Endodermal cell (in vitro differentiated cells): Measurements from ENCODE around the gene CAP1. TPM values are rescaled to one million over a fixed set of nuclear protein-coding genes. Genes with fewer than 3 reads are reported as not detected.

Experiments used
- DNase-seq: peaks from one replicate; pipeline ENCODE4 v3.0.0-alpha.2; 2017
- H3K27ac ChIP-seq: 2 replicates; pipeline ENCODE4 v1.5.1; 2013; ENCODE audit warnings: mild to moderate bottlenecking, low read depth, low read length, moderate library complexity
- H3K27me3 ChIP-seq: 2 replicates; pipeline ENCODE4 v1.6.1; 2013; ENCODE audit warnings: mild to moderate bottlenecking, low read length, moderate library complexity; ENCODE audit not compliant: insufficient read depth, control insufficient read depth, poor library complexity, severe bottlenecking
- H3K36me3 ChIP-seq: 2 replicates; pipeline ENCODE4 v1.7.0; 2013; ENCODE audit warnings: mild to moderate bottlenecking, low read length, moderate library complexity; ENCODE audit not compliant: control insufficient read depth, insufficient read depth
- H3K4me1 ChIP-seq: one replicate; pipeline ENCODE4 v1.7.0; 2013; ENCODE audit warnings: low read length; ENCODE audit not compliant: control insufficient read depth, insufficient read depth
- H3K4me3 ChIP-seq: 2 replicates; pipeline ENCODE4 v1.5.1; 2013; ENCODE audit warnings: mild to moderate bottlenecking, low read length, moderate library complexity
- H3K9ac ChIP-seq: 2 replicates; pipeline ENCODE4 v1.6.1; 2013; ENCODE audit warnings: mild to moderate bottlenecking, low read length, moderate library complexity; ENCODE audit not compliant: poor library complexity, severe bottlenecking; ENCODE audit errors: extremely low read depth
- H3K9me3 ChIP-seq: 2 replicates; pipeline ENCODE4 v1.6.1; 2013; ENCODE audit warnings: mild to moderate bottlenecking, low read length, moderate library complexity; ENCODE audit not compliant: control insufficient read depth
- H3K27ac Mint-ChIP-seq: 2 replicates; pipeline ENCODE4 v1.8.0; 2020; ENCODE audit warnings: mixed read lengths
- H3K27me3 Mint-ChIP-seq: 2 replicates; pipeline ENCODE4 v1.8.0; 2021; ENCODE audit warnings: mild to moderate bottlenecking, mixed read lengths; ENCODE audit not compliant: insufficient read depth
- H3K36me3 Mint-ChIP-seq: 2 replicates; pipeline ENCODE4 v1.8.0; 2020; ENCODE audit warnings: low read depth, mixed read lengths
- H3K4me1 Mint-ChIP-seq: 2 replicates; pipeline ENCODE4 v1.8.0; 2020; ENCODE audit warnings: mixed read lengths
- H3K4me3 Mint-ChIP-seq: 2 replicates; pipeline ENCODE4 v1.8.0; 2020; ENCODE audit warnings: mild to moderate bottlenecking, moderate library complexity, mixed read lengths
- H3K9me3 Mint-ChIP-seq: 2 replicates; pipeline ENCODE4 v1.8.0; 2020; ENCODE audit warnings: mild to moderate bottlenecking, mixed read lengths
- CTCF ChIP-seq: fragments of 200-600 bp; sonication (generic); conservative IDR thresholded peaks from 2 replicates; pipeline ENCODE4 v1.5.0; 2021; ENCODE audit warnings: antibody characterized with exemption, mild to moderate bottlenecking
- WGBS, 2 experiments: methylation state at CpG; one replicate each; pipeline versions ENCODE4 v1.1.5 to v1.1.7; 2013; ENCODE audit warnings: missing lambda C conversion rate in 2 of 2, mixed read lengths in 1 of 2; ENCODE audit not compliant: insufficient coverage in 1 of 2, insufficient read length in 1 of 2; 5-methylcytosine and 5-hydroxymethylcytosine counted together
- total RNA-seq, 2 donors: library from RNA; stranded (reverse); fragmentation: NEBNext Ultra II Directional in 1 of 2; extraction: Animal tissue kit (Norgen Biotek cat#: 25700) in 1 of 2; gene quantifications; 2 replicates in 1 of 2; 3 replicates in 1 of 2; pipeline ENCODE4 v1.2.1, GENCODE V29; 2021

The CAP1 gene
- total RNA-seq, 2 donors from 2014 or later, result 260 to 287 TPM

- 55 to 69% methylated on average over 3 to 4 of the region's 4 CpGs for WGBS, 2 experiments
- no peaks in the 10 kb centered on the region for H3K27me3 Mint-ChIP-seq
- no peak overlapping the region for H3K4me3 Mint-ChIP-seq
- H3K4me1 ChIP-seq, result peaks cover 6% of the 10 kb centered on the region
- DNase-seq, result peak; percentile 85
- H3K9me3 ChIP-seq, result no peaks in the 10 kb centered on the region
- peaks cover 26% of the 10 kb centered on the region for H3K4me1 Mint-ChIP-seq
- peak; percentile 32 for TF ChIP-seq CTCF
- H3K9me3 Mint-ChIP-seq, result no peaks in the 10 kb centered on the region
- H3K27ac ChIP-seq, result no peak overlapping the region
- H3K27ac Mint-ChIP-seq, result peak overlapping the region; percentile 79
- no peak overlapping the region for H3K9ac ChIP-seq
- H3K4me3 ChIP-seq, result no peak overlapping the region
- no peaks in the 10 kb centered on the region for H3K27me3 ChIP-seq
- peaks cover 66% of the 10 kb centered on the region for H3K36me3 Mint-ChIP-seq
- peaks cover 84% of the 10 kb centered on the region for H3K36me3 ChIP-seq
Measured at GRCh38 chr1:40059338-40059959, 18.9 kb downstream of the CAP1 start.

GRCh38 chr1:40059960-40060750 is 19.6 kb downstream of the CAP1 start:
- TF ChIP-seq CTCF, result no peak
- no peak for DNase-seq
- no peak overlapping the region for H3K27ac ChIP-seq
- peaks cover 9% of the 10 kb centered on the region for H3K4me1 ChIP-seq
- no peaks in the 10 kb centered on the region for H3K27me3 Mint-ChIP-seq
- H3K36me3 Mint-ChIP-seq, result peaks cover 69% of the 10 kb centered on the region
- 90 to 93% methylated on average over 2 to 7 of the region's 7 CpGs for WGBS, 2 experiments
- H3K36me3 ChIP-seq, result peaks cover 88% of the 10 kb centered on the region
- H3K27me3 ChIP-seq, result no peaks in the 10 kb centered on the region
- H3K9ac ChIP-seq, result no peak overlapping the region
- no peak overlapping the region for H3K4me3 ChIP-seq
- no peaks in the 10 kb centered on the region for H3K9me3 Mint-ChIP-seq
- H3K9me3 ChIP-seq, result no peaks in the 10 kb centered on the region
- no peak overlapping the region for H3K27ac Mint-ChIP-seq
- H3K4me1 Mint-ChIP-seq, result peaks cover 26% of the 10 kb centered on the region
- no peak overlapping the region for H3K4me3 Mint-ChIP-seq

DNA sequence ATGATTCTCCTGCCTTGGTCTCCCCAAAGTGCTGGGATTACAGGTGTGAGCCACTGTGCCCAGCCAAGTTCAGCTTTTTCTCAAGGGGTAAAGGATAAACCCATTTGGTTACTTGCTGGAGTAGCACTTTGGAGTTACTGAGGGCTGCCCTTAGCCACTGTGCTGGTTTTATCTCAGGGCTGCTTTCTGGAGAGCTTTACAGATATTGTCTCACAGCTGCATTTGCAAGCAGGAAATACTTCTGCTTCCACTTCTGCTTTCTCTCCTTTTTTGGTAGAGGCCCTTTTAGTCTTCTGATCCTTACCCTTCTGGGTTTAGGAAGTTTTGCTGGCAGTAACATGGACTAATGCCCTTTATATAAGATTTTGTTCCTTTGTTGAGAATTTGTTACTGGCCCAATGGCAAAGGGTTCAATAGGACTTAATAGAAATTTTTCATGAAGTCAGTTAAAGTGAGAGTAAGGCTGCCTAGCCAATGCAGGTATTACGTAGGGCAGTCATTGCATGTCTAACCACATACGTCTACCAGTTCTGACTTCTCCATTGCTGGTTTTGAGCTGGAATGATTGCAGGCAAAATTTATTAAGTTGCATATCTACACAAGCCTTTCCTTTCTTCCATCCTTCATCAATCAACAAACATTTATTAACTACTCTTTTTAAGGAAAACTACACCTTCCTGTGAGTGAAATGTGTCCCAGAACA is 24.4 kb downstream of the CAP1 start:
- H3K9me3 Mint-ChIP-seq, result no peaks in the 10 kb centered on the region
- no peaks in the 10 kb centered on the region for H3K9me3 ChIP-seq
- no peak for DNase-seq
- H3K4me1 Mint-ChIP-seq, result no peaks in the 10 kb centered on the region
- H3K4me1 ChIP-seq, result peaks cover 8% of the 10 kb centered on the region
- no peak overlapping the region for H3K27ac ChIP-seq
- H3K27ac Mint-ChIP-seq, result no peak overlapping the region
- no peaks in the 10 kb centered on the region for H3K27me3 ChIP-seq
- no peak overlapping the region for H3K4me3 ChIP-seq
- H3K27me3 Mint-ChIP-seq, result no peaks in the 10 kb centered on the region
- peaks cover 83% of the 10 kb centered on the region for H3K36me3 Mint-ChIP-seq
- TF ChIP-seq CTCF, result no peak
- no peak overlapping the region for H3K4me3 Mint-ChIP-seq
- WGBS, 2 experiments, result 92 to 100% methylated on average over 1 to 2 of the region's 2 CpGs
- H3K9ac ChIP-seq, result no peak overlapping the region
- peaks cover 92% of the 10 kb centered on the region for H3K36me3 ChIP-seq
